Mucosa of rectum (tissue), 2 donors: ENCODE data around the gene CCR6.

Experiments
- H3K27ac ChIP-seq, 2 donors: one replicate each; pipeline ENCODE4 v1.7.0; 2013; ENCODE audit warnings: inconsistent platforms in 2 of 2, low read depth in 2 of 2, low read length in 2 of 2
- H3K27me3 ChIP-seq, 2 donors: one replicate each; pipeline ENCODE4 v1.7.0; 2013; ENCODE audit warnings: low read length in 2 of 2; ENCODE audit not compliant: control insufficient read depth in 2 of 2, insufficient read depth in 2 of 2
- H3K36me3 ChIP-seq, 2 donors: one replicate each; pipeline ENCODE4 v1.7.0; 2013; ENCODE audit warnings: low read length in 2 of 2; ENCODE audit not compliant: control insufficient read depth in 2 of 2, insufficient read depth in 2 of 2
- H3K4me1 ChIP-seq, 2 donors: one replicate each; pipeline ENCODE4 v1.7.0; 2013; ENCODE audit warnings: low read length in 2 of 2, mild to moderate bottlenecking in 1 of 2; ENCODE audit not compliant: control insufficient read depth in 2 of 2, insufficient read depth in 2 of 2
- H3K4me3 ChIP-seq, 2 donors: one replicate each; pipeline ENCODE4 v1.7.0; 2013; ENCODE audit warnings: low read length in 2 of 2
- H3K9ac ChIP-seq, 2 donors: one replicate each; pipeline ENCODE4 v1.7.0; 2013; ENCODE audit warnings: low read length in 2 of 2, low read depth in 1 of 2, mild to moderate bottlenecking in 1 of 2
- H3K9me3 ChIP-seq, 2 donors: one replicate each; pipeline ENCODE4 v1.7.0; 2013; ENCODE audit warnings: low read length in 2 of 2; ENCODE audit not compliant: control insufficient read depth in 2 of 2
- donor health status: healthy.
- donor health status: Normal muscosa, but diverticular disease.

The CCR6 gene

DNA sequence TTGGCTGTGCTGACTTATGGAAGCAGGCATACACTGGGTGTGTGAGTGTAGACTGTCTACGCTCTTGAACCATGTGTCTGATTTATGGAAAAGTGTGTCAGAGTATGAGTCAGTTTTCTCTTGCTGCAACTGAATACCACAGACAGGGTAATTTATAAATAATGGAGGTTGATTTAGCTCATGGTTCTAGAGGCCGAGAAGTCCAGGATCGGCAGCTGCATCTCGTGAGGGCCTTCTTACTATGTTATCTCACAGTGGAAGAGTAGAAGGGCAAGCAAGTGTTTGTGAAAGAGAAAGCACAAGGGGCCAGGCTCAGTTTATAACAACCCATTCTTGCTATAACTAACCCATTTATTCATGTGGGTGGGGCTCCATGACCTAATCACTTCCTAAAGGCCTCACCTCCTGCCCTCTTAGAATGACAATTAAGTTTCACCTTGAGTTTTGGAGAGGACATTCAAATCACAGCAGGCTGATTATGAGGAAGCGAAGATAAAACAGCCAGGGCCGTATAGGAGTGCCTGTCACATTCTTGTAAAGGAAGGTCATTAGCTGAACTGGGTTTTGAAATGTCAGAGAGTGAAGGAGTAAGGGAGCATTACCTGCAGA, 28.1 kb downstream of the CCR6 start:
- no peak overlapping the region for H3K27ac ChIP-seq
- no peaks in the 10 kb centered on the region for H3K9me3 ChIP-seq
- no peaks in the 10 kb centered on the region for H3K36me3 ChIP-seq
- no peak overlapping the region for H3K4me3 ChIP-seq
- no peak overlapping the region for H3K9ac ChIP-seq
- H3K4me1 ChIP-seq = no peaks in the 10 kb centered on the region
- H3K27me3 ChIP-seq = no peaks in the 10 kb centered on the region

- H3K4me3 ChIP-seq = no peak overlapping the region
- no peaks in the 10 kb centered on the region for H3K27me3 ChIP-seq
- H3K9ac ChIP-seq = no peak overlapping the region
- H3K4me1 ChIP-seq = no peaks in the 10 kb centered on the region
- H3K36me3 ChIP-seq = no peaks in the 10 kb centered on the region
- no peaks in the 10 kb centered on the region for H3K9me3 ChIP-seq
- H3K27ac ChIP-seq = no peak overlapping the region
Measured at GRCh38 chr6:167151648-167152047, 28.8 kb downstream of the CCR6 start.

GRCh38 chr6:167152862-167153261, 30.0 kb downstream of the CCR6 start:
- peak overlapping the region in 1 of 2 donors; percentile 63 for H3K4me3 ChIP-seq
- no peaks in the 10 kb centered on the region for H3K27me3 ChIP-seq
- no peaks in the 10 kb centered on the region for H3K36me3 ChIP-seq
- H3K4me1 ChIP-seq = no peaks in the 10 kb centered on the region
- H3K9ac ChIP-seq = no peak overlapping the region
- no peak overlapping the region for H3K27ac ChIP-seq
- no peaks in the 10 kb centered on the region for H3K9me3 ChIP-seq

DNA sequence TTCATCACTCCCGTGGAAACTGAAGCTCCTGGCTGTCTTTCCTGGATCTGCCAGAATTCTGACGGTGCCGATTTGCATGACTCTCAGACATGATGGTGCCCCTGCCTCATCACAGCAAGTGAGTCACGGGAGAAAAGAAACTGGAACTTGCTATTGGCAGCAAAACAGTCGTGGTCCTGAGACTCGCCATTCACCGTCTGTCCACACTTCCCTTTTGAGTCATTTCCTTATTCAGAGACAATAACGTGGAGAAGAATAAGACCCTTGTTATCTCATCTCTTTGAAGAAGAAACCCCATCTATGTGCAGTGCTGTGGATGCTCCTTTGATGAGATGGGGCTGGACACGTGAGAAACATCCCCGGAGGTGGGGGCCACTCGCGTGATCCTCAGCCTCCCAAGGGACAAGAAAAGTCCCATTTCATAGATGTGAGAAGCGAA, 30.6 kb downstream of the CCR6 start:
- Histone ChIP-seq H3K27ac (no peak overlapping the region), H3K9ac (no peak overlapping the region), H3K27me3 (no peaks in the 10 kb centered on the region), H3K4me1 (no peaks in the 10 kb centered on the region), H3K36me3 (no peaks in the 10 kb centered on the region), H3K9me3 (no peaks in the 10 kb centered on the region), H3K4me3 (peak overlapping the region in 1 of 2 donors; percentile 63)

- no peaks in the 10 kb centered on the region for H3K4me1 ChIP-seq
- H3K4me3 ChIP-seq = no peak overlapping the region
Measured at GRCh38 chr6:167154291-167154690, 31.4 kb downstream of the CCR6 start.

GRCh38 chr6:167154895-167155294, 32.0 kb downstream of the CCR6 start:
- Histone ChIP-seq H3K27ac (no peak overlapping the region), H3K4me3 (no peak overlapping the region), H3K27me3 (no peaks in the 10 kb centered on the region), H3K9ac (no peak overlapping the region), H3K4me1 (no peaks in the 10 kb centered on the region), H3K36me3 (no peaks in the 10 kb centered on the region), H3K9me3 (no peaks in the 10 kb centered on the region)

More at GRCh38 chr6:167154291-167154690, 31.4 kb downstream of the CCR6 start:
- H3K27me3 ChIP-seq = no peaks in the 10 kb centered on the region
- no peak overlapping the region for H3K9ac ChIP-seq
- no peak overlapping the region for H3K27ac ChIP-seq
- H3K36me3 ChIP-seq = no peaks in the 10 kb centered on the region
- H3K9me3 ChIP-seq = no peaks in the 10 kb centered on the region

DNA sequence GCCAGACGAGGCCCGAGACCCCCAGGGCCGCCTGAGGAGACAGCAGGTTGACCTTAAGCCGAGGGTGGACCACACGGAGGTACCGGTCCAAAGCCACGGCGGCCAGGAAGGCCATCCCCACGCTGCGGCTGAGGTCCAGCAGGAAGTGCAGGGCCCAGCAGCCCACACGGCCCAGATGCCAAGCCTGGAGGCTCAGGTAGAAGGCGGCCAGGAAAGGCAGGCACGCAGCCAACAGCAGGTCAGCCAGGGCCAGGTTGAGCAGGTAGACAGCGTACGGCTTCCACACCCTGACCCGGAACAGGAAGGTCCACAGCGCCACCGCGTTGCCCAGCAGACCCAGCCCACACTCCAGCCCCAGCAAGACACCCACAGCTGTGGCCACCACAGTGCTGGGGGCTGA, 34.5 kb downstream of the CCR6 start:
- Histone ChIP-seq H3K9ac (no peak overlapping the region), H3K27ac (no peak overlapping the region), H3K27me3 (no peaks in the 10 kb centered on the region), H3K4me3 (no peak overlapping the region), H3K4me1 (no peaks in the 10 kb centered on the region), H3K9me3 (no peaks in the 10 kb centered on the region), H3K36me3 (no peaks in the 10 kb centered on the region)

GRCh38 chr6:167157863-167158262, 35.0 kb downstream of the CCR6 start, which contains the start of gene GPR31:
Gene GPR31, minus strand, starts transcription at chr6:167157980. Its CDS starts 149 bp downstream, at chr6:167157831.
- Histone ChIP-seq H3K9me3 (no peaks in the 10 kb centered on the region), H3K9ac (no peak within 1 kb of the TSS), H3K36me3 (no peaks in the 10 kb centered on the region), H3K4me1 (no peaks in the 10 kb centered on the region), H3K4me3 (no peak within 1 kb of the TSS), H3K27ac (no peak within 1 kb of the TSS), H3K27me3 (no peaks in the 10 kb centered on the region)

DNA sequence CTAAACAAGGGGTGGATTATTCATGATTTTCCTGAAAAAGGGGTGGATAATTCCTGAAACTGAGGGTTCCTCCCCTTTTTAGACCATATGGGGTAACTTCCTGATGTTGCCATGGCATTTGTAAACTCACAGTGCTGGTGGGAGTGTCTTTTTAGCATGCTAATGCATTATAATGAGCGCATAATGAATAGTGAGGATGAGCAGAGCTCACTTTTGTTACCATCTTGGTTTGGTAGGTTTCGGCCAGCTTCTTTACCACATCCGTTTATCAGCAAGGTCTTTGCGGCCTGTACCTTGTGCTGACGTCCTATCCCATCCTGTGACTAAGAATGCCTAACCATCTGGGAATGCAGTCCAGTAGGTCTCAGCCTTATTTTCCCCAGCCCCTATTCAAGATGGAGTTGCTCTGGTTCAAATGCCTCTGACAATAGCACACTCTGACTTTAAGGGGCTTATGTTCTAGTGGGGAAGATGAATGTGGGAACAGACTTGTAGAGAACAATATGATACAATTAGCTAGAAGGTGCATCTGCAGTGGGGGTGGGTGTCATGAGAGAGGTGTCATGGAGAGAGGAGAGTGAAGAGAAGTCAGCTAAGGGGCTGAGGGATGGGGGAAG, 39.1 kb downstream of the CCR6 start:
- no peaks in the 10 kb centered on the region for H3K4me1 ChIP-seq
- no peaks in the 10 kb centered on the region for H3K36me3 ChIP-seq
- H3K9me3 ChIP-seq = no peaks in the 10 kb centered on the region
- no peak overlapping the region for H3K9ac ChIP-seq
- no peak overlapping the region for H3K27ac ChIP-seq
- H3K4me3 ChIP-seq = no peak overlapping the region
- peaks cover 0 to 2% of the 10 kb centered on the region in 2 donors for H3K27me3 ChIP-seq

DNA sequence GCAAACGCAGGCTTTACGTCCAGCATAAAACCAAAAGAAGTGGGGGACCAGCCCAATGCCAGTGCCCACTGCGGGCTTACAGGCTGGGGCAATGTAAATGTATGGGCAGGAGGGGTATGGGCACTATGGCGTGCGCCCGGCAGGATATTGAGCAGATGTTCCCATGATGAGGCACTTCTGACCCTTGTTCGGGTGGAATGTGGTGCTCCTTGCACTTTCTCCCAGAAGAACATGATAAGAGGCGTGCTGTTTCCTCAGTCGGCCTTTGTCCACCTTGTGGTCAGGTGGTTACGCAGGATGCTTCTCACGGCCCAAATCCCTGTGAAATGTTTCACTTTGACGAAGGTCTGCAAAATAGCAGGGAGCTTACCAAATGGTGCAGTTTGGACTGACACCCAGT, 39.7 kb downstream of the CCR6 start:
- no peaks in the 10 kb centered on the region for H3K36me3 ChIP-seq
- H3K9ac ChIP-seq = no peak overlapping the region
- H3K4me1 ChIP-seq = no peaks in the 10 kb centered on the region
- no peaks in the 10 kb centered on the region for H3K9me3 ChIP-seq
- H3K4me3 ChIP-seq = no peak overlapping the region
- peaks cover 0 to 2% of the 10 kb centered on the region in 2 donors for H3K27me3 ChIP-seq
- no peak overlapping the region for H3K27ac ChIP-seq
